H4 (cell line): ENCODE results near the gene GADL1. TPM values are rescaled to one million over a fixed set of nuclear protein-coding genes. Genes with fewer than 3 reads are reported as not detected.

Experiments used
- DNase-seq: peaks from one replicate; pipeline ENCODE4 v3.0.0-alpha.2; 2015; ENCODE audit warnings: low spot score
- total RNA-seq: library from RNA; depleted of rRNA; stranded (reverse); fragments of >200 nt; shearing (Covaris generic); gene quantifications from 2 replicates; pipeline ENCODE4 v1.2.3, GENCODE V29; 2014

The GADL1 gene
- total RNA-seq, 1 experiment from 2014 or later = not detected

GRCh38 chr3:30878862-30879261 is 15.6 kb downstream of the GADL1 start:
- DNase-seq = no peak

DNA sequence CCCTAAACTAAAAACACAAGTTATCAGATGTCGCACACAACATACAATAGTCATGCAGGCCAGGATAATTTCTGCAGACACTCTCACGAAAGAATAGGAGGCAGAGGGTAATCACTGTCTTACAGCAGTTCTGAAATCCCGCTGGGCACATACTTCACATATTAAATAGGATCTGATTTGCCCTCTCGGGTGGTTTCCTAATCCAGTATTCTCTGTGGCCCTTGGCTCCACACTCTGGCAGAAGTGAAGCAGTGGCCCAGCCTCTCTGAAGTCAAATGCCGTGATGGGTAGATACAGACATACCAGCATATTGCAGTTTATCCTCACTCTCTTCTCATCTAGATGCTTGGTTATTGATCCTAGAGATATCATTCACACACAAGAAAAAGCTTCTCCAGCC is 19.0 kb downstream of the GADL1 start:
- DNase-seq = no peak

DNA sequence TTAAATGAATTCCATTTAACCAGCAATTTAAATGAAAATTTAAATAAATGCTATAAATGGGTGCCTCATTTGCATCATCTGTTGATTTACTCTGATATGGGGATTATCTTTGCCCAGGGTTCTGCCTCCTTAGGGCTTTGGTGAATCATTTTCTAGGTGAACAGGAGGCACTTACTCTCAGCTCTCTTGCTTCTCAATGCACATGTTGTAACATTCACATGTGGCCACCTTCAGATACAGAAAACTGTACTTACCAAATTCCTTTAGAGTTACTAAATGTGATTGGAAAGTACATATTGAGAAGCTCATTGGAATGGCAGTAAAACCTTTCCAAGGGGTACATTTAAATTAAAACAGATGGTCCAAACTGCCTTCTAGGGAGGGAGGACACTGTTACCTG is 20.8 kb downstream of the GADL1 start:
- no peak for DNase-seq

- no peak for DNase-seq
These were observed 21.6 kb downstream of the GADL1 start for GRCh38 chr3:30872879-30873278.

GRCh38 chr3:30871720-30872119 is 22.7 kb downstream of the GADL1 start:
- no peak for DNase-seq

DNA sequence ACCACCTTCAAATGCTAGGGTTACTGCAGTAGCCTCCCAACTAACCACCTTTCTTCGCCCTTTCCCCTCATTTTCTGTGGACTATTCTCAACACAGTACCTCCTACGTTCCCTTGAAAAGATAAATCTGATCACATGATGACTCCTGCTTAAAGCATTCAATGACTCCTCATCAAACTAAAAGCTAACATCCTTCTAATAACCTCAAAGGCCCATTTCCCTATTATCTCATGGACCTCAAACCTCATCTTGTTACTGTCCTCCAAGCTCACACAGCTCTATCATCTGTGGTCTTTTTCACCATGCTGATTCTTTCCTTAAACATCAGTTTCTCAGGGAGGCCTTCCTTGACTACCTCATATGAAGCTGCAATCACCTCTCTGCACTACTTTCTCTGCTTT is 29.6 kb downstream of the GADL1 start:
- no peak for DNase-seq

DNA sequence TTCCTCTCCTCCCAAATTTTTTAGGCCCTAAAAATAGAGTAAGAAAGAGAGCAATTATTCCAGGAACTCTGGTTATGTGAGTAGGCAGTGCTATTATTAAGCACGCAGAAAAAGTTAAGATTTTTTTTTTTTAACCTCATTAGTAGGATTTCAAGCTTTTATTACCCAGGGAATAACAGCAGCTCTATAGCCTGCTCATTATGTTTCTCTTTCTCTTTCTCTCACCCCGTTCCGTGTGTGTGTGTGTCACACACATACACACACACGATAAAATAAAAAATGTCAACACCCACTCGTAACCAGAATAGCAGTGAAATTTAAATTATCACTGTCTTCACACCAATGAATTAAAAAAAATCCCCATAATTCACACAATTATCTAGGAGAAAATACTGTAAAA is 30.3 kb downstream of the GADL1 start:
- DNase-seq = no peak

- DNase-seq = no peak
These were observed 32.5 kb downstream of the GADL1 start for GRCh38 chr3:30862004-30862403.

DNA sequence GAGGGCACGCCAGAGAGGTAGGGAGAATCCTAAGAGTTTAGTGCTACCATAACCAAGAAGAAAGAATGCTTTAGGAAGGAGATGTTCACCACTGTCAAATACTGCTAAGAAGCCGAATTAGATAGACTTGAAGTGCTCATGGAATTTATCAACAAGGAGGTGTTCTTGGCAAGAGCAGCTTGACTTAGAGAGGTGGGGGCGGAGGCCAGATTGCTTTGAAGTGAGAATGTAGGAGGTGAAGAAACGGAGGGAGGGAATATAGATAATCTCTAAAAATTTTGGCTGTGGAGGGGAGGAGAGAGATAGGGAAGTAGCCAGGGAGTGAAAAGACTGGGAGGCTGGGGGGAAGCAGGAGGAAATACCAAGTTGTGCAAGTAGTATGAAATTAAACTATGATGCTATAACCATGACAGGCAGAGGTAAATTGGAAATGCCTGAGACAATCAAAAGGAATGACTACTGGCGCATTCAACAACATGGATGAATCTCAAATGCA is 35.5 kb downstream of the GADL1 start:
- no peak for DNase-seq

DNA sequence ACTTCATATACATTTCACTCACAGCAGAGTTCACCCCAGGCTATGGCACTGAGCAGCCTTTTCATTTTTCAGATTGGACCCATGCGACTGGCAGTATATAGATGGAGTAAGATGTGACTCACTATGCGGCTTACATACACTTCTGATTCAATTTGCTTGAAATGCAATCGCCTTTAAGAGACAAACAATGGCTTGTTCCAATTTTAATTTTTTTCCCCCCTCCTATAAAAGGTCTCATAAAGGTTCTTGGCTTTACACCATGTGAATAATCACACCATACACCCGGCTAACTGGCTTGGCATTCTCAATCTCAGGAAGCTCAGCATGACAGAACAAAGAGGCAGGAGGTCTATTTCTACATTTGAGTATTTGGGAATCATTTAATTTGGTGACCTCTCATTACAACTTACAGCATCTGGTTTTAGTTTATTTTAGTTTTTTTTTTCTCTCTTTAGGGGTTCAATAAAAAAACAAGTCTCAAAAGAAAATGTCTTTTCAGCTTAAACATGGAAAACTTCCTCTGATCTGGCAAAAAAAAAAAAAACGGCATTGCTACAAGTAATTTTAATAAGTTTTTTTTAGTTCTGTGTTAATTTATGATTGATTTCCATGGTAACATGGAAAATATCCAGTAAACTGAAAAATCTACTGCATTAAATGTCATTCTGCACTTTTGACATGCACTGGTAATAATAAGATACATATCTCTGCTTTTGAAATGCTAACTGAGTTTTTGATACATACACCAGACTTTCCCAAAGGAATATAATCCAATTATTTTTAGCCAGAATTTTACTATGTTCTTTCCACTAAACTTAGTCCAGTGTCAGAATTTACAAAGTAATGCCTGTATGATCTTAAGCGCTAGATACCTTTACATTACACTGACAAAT is 38.8 kb downstream of the GADL1 start:
- no peak for DNase-seq

GRCh38 chr3:30852833-30853232 is 41.6 kb downstream of the GADL1 start:
- no peak for DNase-seq

- no peak for DNase-seq
These were observed 46.2 kb downstream of the GADL1 start for GRCh38 chr3:30848087-30848779.

- no peak for DNase-seq
These were observed 46.9 kb downstream of the GADL1 start for GRCh38 chr3:30847592-30847991.

DNA sequence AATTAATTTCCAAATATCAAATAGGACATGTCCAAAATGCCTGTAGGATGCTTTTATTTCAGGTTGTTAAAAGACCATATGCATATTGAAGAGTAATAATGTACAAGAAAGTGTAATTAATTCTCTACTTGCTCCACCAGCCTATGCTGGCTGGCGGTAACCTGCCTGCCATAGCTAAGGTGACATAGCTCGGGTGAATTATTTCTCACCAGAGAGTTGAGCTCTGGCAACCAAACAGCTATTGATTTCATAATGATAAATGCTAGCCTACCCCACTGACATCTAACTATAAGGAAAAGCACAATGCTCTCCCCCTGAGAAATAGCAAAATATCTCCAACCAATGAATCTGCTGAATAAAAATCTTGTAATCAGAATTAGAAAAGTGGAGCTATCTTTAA is 48.9 kb downstream of the GADL1 start:
- no peak for DNase-seq

DNA sequence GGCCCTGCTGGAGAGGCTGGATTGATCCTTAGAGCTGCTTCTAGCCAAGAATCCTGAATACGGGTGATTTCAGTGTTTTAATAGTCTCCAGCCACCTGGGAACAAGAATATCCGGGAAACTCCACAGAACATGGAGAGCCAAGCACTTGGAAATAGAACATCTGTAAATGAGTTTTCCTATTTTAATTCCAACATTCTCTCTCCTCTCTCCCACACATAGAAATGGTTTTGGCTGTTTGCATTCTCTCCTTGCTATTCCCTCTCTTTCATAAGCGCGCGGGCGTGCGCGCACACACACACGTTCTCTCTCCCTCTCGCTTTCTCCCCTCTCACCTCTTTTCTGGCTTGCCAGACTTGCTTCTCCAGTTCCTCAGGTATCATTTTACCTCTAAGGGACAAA is 50.6 kb downstream of the GADL1 start:
- no peak for DNase-seq

- DNase-seq = no peak
These were observed 58.3 kb downstream of the GADL1 start for GRCh38 chr3:30836141-30836540.

- DNase-seq = no peak
These were observed 58.8 kb downstream of the GADL1 start for GRCh38 chr3:30835667-30836066.

- no peak for DNase-seq
These were observed 61.4 kb downstream of the GADL1 start for GRCh38 chr3:30832961-30833575.

DNA sequence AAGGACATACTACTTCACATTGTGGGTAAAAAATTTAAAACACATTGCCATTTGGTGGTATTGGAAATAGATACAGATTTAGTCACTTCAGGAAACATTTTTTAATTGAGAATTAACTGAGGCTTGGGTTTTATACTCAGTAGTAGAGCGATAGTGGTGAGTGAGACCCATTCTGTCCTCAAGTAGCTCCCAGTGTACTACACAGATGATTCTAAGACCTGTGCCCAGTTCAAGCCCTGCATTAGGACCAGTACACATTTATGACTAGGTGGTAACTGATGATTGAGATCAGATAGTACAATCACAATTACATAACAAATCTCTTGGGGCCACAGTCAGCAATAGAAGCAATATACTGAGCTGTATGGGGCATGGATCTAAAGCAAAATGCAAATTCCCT is 67.4 kb downstream of the GADL1 start:
- no peak for DNase-seq

DNA sequence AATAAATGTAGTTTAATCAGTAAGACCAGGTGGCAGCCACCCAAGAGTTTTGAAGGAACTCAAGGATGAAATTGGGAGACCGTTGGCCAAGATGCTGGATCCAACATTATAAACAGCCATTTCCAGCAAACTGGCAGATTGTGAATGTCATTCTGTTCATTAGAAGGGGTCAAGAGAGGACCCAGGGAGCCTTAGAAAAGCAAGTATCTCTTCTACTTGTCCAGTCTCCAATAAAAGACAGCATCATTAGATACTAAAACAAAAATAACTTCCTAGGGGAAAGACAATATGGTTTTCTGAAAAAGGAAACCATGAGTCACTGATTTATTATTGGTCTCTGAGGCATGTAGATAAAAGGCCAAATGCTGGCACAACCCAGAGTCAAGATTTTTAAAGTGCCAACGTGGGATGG is 67.9 kb downstream of the GADL1 start:
- no peak for DNase-seq

DNA sequence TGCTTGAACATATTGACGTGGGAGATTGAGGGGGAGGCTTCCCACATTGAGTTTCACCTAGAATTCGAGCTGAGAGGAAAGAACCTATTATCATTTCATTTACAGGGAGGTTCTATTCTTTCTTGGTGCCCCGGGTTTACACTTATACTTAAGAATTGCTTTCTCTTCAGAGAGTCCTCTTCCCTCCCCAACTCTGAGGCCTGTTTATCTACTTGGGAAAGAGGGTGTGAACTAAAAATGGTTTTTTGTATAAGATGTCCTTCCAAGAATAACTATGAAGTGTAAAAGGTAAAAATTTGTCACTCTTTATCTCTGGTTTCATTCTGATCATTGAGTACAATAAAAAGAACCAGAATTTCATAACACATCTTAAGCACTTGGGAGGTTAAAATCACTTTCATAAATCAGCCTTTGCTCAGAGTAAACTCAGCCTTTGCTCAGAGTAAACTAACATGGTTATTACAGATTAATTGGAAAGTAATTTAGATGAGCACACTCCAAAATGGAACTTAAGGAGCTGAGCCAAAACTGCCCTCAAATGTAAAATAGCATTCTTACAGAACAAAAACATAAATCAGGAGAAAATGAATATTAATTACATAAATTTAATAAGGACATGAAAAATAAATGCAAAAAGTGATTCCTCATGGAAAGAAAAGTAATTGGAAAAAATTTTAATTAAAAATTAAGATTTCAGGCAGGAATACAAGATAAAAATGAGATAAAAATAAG is 75.2 kb downstream of the GADL1 start:
- no peak for DNase-seq

DNA sequence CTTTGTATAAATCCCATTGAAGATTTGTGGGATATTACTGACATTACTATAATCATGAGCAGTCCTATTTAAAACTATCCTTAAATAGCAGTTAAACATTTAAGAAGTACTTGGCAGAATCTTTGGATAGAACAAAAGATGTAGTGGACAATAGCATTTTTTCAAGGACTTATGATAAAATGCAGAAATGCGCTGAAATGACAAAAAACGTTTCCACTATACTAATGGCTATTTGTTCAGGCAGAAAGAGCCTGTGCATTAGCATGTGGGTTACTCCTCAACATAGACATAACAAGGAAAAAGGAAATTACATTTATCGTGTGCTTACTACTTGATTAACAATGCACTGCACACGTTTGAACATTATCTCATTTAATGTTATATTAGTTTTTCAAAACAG is 80.7 kb downstream of the GADL1 start:
- DNase-seq = no peak
